H1 (cell line): ENCODE results near the gene GDF15. TPM values are rescaled to one million over a fixed set of nuclear protein-coding genes. Genes with fewer than 3 reads are reported as not detected.

ENCODE experiments used
- CTCF ChIA-PET: fragments of 300-600 bp; sonication (Branson Sonifier 250); formaldehyde crosslinking; loops from one replicate; lab custom pipeline; 2021; ENCODE audit not compliant: partially characterized antibody; lab: Charles Lee
- POLR2A ChIA-PET: fragments of 300-600 bp; sonication (Branson Sonifier 250); formaldehyde crosslinking; loops from one replicate; lab custom pipeline; 2021; ENCODE audit warnings: inconsistent platforms; ENCODE audit not compliant: partially characterized antibody; lab: Charles Lee
- DNase-seq, 2 experiments: peaks; one replicate each; pipeline versions ENCODE4 v3.0.0 to v3.0.0-alpha.2; 2010 to 2022; ENCODE audit warnings: low spot score in 2 of 2, low read depth in 1 of 2, mixed read lengths in 1 of 2
- FAIRE-seq: peaks from 2 replicates; lab custom pipeline; 2011; peaks lifted over from hg19 to GRCh38; lab: Jason Lieb, UNC
- H2AFZ ChIP-seq: 2 replicates; pipeline ENCODE4 v1.8.1; 2012; ENCODE audit warnings: low read length, inconsistent platforms
- H2AK5ac ChIP-seq: 2 replicates; pipeline ENCODE4 v1.6.1; 2013; ENCODE audit warnings: low read depth, low read length
- H2BK120ac ChIP-seq: replicated peaks from 2 replicates; pipeline ENCODE3; 2013; ENCODE audit warnings: low read depth, low read length, inconsistent platforms
- H2BK12ac ChIP-seq: 2 replicates; pipeline ENCODE4 v1.6.1; 2013; ENCODE audit warnings: low read depth, low read length
- H2BK15ac ChIP-seq: 2 replicates; pipeline ENCODE4 v1.6.1; 2013; ENCODE audit warnings: low read length
- H2BK20ac ChIP-seq: 2 replicates; pipeline ENCODE4 v1.6.1; 2013; ENCODE audit warnings: low read length
- H2BK5ac ChIP-seq: 2 replicates; pipeline ENCODE4 v1.6.1; 2013; ENCODE audit warnings: low read depth, low read length
- H3K14ac ChIP-seq: 2 replicates; pipeline ENCODE4 v1.6.1; 2013; ENCODE audit warnings: inconsistent platforms; ENCODE audit not compliant: insufficient read length
- H3K18ac ChIP-seq: 2 replicates; pipeline ENCODE4 v1.6.1; 2013; ENCODE audit warnings: low read length; ENCODE audit errors: extremely low read depth
- H3K23ac ChIP-seq: 2 replicates; pipeline ENCODE4 v1.6.1; 2013; ENCODE audit warnings: inconsistent platforms; ENCODE audit not compliant: insufficient read length
- H3K23me2 ChIP-seq: 2 replicates; pipeline ENCODE4 v1.6.1; 2013; ENCODE audit warnings: low read depth, low read length
- H3K27ac ChIP-seq: 2 replicates; pipeline ENCODE4 v1.6.1; 2011; ENCODE audit warnings: low read depth, low read length, inconsistent platforms
- H3K27me3 ChIP-seq, 4 experiments: replicated peaks in 1 of 4; 1 replicate in 1 of 4; 2 replicates in 3 of 4; pipeline versions ENCODE4 v1.6.1 to v1.8.1; 2011 to 2013; ENCODE audit warnings: low read length in 3 of 4, mild to moderate bottlenecking in 3 of 4, inconsistent platforms in 2 of 4, mixed read lengths in 2 of 4, moderate library complexity in 1 of 4; ENCODE audit not compliant: control insufficient read depth in 3 of 4, insufficient read depth in 3 of 4; ENCODE audit errors: extremely low read depth in 1 of 4
- H3K36me3 ChIP-seq, 4 experiments: 2 replicates each; pipeline versions ENCODE4 v1.6.1 to v1.8.1; 2011 to 2013; ENCODE audit warnings: mild to moderate bottlenecking in 4 of 4, low read length in 3 of 4, moderate library complexity in 2 of 4, control low read depth in 1 of 4, inconsistent platforms in 1 of 4; ENCODE audit not compliant: insufficient read depth in 4 of 4, control insufficient read depth in 2 of 4
- H3K4ac ChIP-seq: replicated peaks from 2 replicates; pipeline ENCODE3; 2013; ENCODE audit warnings: low read length, low read depth, mixed read lengths, inconsistent platforms; ENCODE audit not compliant: insufficient read length
- H3K4me1 ChIP-seq, 4 experiments: replicated peaks in 1 of 4; 1 replicate in 1 of 4; 2 replicates in 3 of 4; pipeline versions ENCODE4 v1.6.1 to v1.8.1; 2011 to 2013; ENCODE audit warnings: low read length in 3 of 4, inconsistent platforms in 2 of 4, mixed read lengths in 1 of 4; ENCODE audit not compliant: insufficient read depth in 4 of 4, control insufficient read depth in 3 of 4
- H3K4me2 ChIP-seq, 2 experiments: 2 replicates each; pipeline versions ENCODE4 v1.6.1 to v1.8.1; 2011 to 2013; ENCODE audit warnings: low read depth in 2 of 2, low read length in 2 of 2, control low read depth in 1 of 2, inconsistent platforms in 1 of 2, mild to moderate bottlenecking in 1 of 2; ENCODE audit not compliant: insufficient read depth in 1 of 2
- H3K4me3 ChIP-seq, 4 experiments: fragments of 200-600, 300-600 bp in 1 of 4; sonication (generic), shearing (Covaris generic), sonication (Bioruptor Twin) in 1 of 4; 2 replicates each; pipeline versions ENCODE4 v1.5.1 to v1.8.1; 2011 to 2016; ENCODE audit warnings: low read length in 4 of 4, low read depth in 3 of 4, control low read depth in 2 of 4, inconsistent platforms in 2 of 4, mild to moderate bottlenecking in 2 of 4, mixed read lengths in 1 of 4, moderate library complexity in 1 of 4; ENCODE audit not compliant: insufficient read depth in 2 of 4; ENCODE audit errors: extremely low read depth in 1 of 4
- H3K56ac ChIP-seq: replicated peaks from 2 replicates; pipeline ENCODE3; 2013; ENCODE audit warnings: low read depth, mild to moderate bottlenecking, mixed read lengths, low read length, inconsistent platforms; ENCODE audit not compliant: insufficient read length
- H3K79me1 ChIP-seq: 2 replicates; pipeline ENCODE4 v1.6.1; 2013; ENCODE audit warnings: low read depth, low read length, control low read depth
- H3K79me2 ChIP-seq, 2 experiments: 2 replicates each; pipeline versions ENCODE4 v1.6.1 to v1.8.1; 2012 to 2013; ENCODE audit warnings: low read length in 2 of 2, mild to moderate bottlenecking in 2 of 2, inconsistent platforms in 1 of 2; ENCODE audit not compliant: insufficient read depth in 2 of 2, control insufficient read depth in 1 of 2
- H3K9ac ChIP-seq, 4 experiments: replicated peaks in 1 of 4; 1 replicate in 1 of 4; 2 replicates in 3 of 4; pipeline versions ENCODE4 v1.6.1 to v1.8.1; 2011 to 2013; ENCODE audit warnings: low read depth in 3 of 4, low read length in 3 of 4, control low read depth in 2 of 4, mild to moderate bottlenecking in 2 of 4, moderate library complexity in 2 of 4, inconsistent platforms in 1 of 4; ENCODE audit errors: extremely low read depth in 1 of 4
- H3K9me3 ChIP-seq, 2 experiments: 2 replicates each; pipeline versions ENCODE4 v1.6.1 to v1.8.1; 2012 to 2013; ENCODE audit warnings: mild to moderate bottlenecking in 2 of 2, moderate library complexity in 2 of 2, control low read depth in 1 of 2, inconsistent platforms in 1 of 2, low read depth in 1 of 2, low read length in 1 of 2, mixed read lengths in 1 of 2; ENCODE audit not compliant: insufficient read depth in 2 of 2
- H4K20me1 ChIP-seq, 2 experiments: replicated peaks in 1 of 2; 2 replicates each; pipeline versions ENCODE3 to v1.8.1; 2011 to 2013; ENCODE audit warnings: inconsistent platforms in 2 of 2, low read length in 2 of 2, mild to moderate bottlenecking in 1 of 2; ENCODE audit not compliant: insufficient read depth in 2 of 2, control insufficient read depth in 1 of 2
- H4K5ac ChIP-seq: 2 replicates; pipeline ENCODE4 v1.6.1; 2013; ENCODE audit warnings: low read length, low read depth, mixed read lengths, inconsistent platforms; ENCODE audit not compliant: insufficient read length
- H4K8ac ChIP-seq: 2 replicates; pipeline ENCODE4 v1.8.0; 2013; ENCODE audit warnings: mild to moderate bottlenecking, moderate library complexity, low read length, inconsistent platforms; ENCODE audit not compliant: insufficient read depth; ENCODE audit errors: extremely low read depth
- H4K91ac ChIP-seq: replicated peaks from 2 replicates; pipeline ENCODE3; 2013; ENCODE audit warnings: low read length, mixed read lengths, inconsistent platforms; ENCODE audit not compliant: insufficient read length
- HDAC2 ChIP-seq, 2 experiments: fragments of 300-600 bp in 1 of 2; sonication (generic) in 1 of 2; IDR thresholded peaks; 2 replicates each; pipeline ENCODE4 v1.6.1; 2011 to 2012; ENCODE audit warnings: low read depth in 2 of 2, low read length in 2 of 2, mild to moderate bottlenecking in 2 of 2, moderate library complexity in 2 of 2, borderline replicate concordance in 1 of 2, inconsistent platforms in 1 of 2
- JUND ChIP-seq: IDR thresholded peaks from 2 replicates; pipeline ENCODE4 v1.6.1; 2011; ENCODE audit warnings: mild to moderate bottlenecking, improper control_type of control experiment, low read length
- KDM4A ChIP-seq: IDR thresholded peaks from one replicate; pipeline ENCODE4 v1.7.1; 2012; ENCODE audit warnings: low read depth, mild to moderate bottlenecking, moderate library complexity, low read length, inconsistent platforms; ENCODE audit not compliant: severe bottlenecking
- RAD21 ChIP-seq, 2 experiments: IDR thresholded peaks in 1 of 2; conservative IDR thresholded peaks in 1 of 2; 2 replicates each; pipeline ENCODE4 v1.6.1; 2011; ENCODE audit warnings: low read depth in 2 of 2, low read length in 2 of 2, improper control_type of control experiment in 1 of 2, inconsistent platforms in 1 of 2, mild to moderate bottlenecking in 1 of 2, moderate library complexity in 1 of 2
- SAP30 ChIP-seq: fragments of 300-600 bp; sonication (generic); IDR thresholded peaks from 2 replicates; pipeline ENCODE4 v1.7.1; 2012; ENCODE audit warnings: low read length, moderate library complexity, mild to moderate bottlenecking, inconsistent platforms; ENCODE audit not compliant: insufficient read depth, insufficient replicate concordance
- SIN3A ChIP-seq, 2 experiments: IDR thresholded peaks in 1 of 2; conservative IDR thresholded peaks in 1 of 2; 2 replicates each; pipeline ENCODE4 v1.6.1; 2011 to 2012; ENCODE audit warnings: low read length in 2 of 2, improper control_type of control experiment in 1 of 2, low read depth in 1 of 2, mild to moderate bottlenecking in 1 of 2
- SP1 ChIP-seq: IDR thresholded peaks from 2 replicates; pipeline ENCODE4 v1.6.1; 2011; ENCODE audit warnings: low read depth, low read length
- WGBS, 2 experiments: shearing (Covaris generic) in 1 of 2; methylation state at CpG; one replicate each; pipeline versions ENCODE4 v1.1.6 to v1.1.7; 2013 to 2015; ENCODE audit warnings: low lambda C conversion rate in 2 of 2, mixed read lengths in 2 of 2, inconsistent platforms in 1 of 2, low coverage in 1 of 2, missing lambda C conversion rate in 1 of 2; ENCODE audit not compliant: insufficient replicate concordance in 2 of 2, insufficient coverage in 1 of 2, insufficient read length in 1 of 2; ENCODE audit errors: extremely low coverage in 1 of 2, missing lambda C conversion rate in 1 of 2; 5-methylcytosine and 5-hydroxymethylcytosine counted together
- polyA plus RNA-seq, 7 experiments: library from polyadenylated mRNA; depleted of rRNA in 3 of 7; stranded (reverse) in 5 of 7; unstranded in 2 of 7; fragments of >200 nt in 5 of 7; fragments of 200-250 nt in 2 of 7; gene quantifications; 1 replicate in 5 of 7; 2 replicates in 1 of 7; 4 replicates in 1 of 7; pipeline versions ENCODE4 v1.2.1 to v1.2.3, GENCODE V29; 2011 to 2013; ENCODE audit warnings: missing spikeins in 2 of 7, mixed read lengths in 2 of 7
- total RNA-seq: library from RNA; stranded (reverse); fragmentation: NEBNext Ultra II Directional; extraction: Animal tissue kit (Norgen Biotek cat#: 25700); gene quantifications from 2 replicates; pipeline ENCODE4 v1.2.1, GENCODE V29; 2021

The GDF15 gene
- total and polyA plus RNA-seq, 2 of the 8 experiments (the other 6 are each of a cell fraction or from before 2014, with no cell fraction given): 4.1 to 8.5 TPM

DNA sequence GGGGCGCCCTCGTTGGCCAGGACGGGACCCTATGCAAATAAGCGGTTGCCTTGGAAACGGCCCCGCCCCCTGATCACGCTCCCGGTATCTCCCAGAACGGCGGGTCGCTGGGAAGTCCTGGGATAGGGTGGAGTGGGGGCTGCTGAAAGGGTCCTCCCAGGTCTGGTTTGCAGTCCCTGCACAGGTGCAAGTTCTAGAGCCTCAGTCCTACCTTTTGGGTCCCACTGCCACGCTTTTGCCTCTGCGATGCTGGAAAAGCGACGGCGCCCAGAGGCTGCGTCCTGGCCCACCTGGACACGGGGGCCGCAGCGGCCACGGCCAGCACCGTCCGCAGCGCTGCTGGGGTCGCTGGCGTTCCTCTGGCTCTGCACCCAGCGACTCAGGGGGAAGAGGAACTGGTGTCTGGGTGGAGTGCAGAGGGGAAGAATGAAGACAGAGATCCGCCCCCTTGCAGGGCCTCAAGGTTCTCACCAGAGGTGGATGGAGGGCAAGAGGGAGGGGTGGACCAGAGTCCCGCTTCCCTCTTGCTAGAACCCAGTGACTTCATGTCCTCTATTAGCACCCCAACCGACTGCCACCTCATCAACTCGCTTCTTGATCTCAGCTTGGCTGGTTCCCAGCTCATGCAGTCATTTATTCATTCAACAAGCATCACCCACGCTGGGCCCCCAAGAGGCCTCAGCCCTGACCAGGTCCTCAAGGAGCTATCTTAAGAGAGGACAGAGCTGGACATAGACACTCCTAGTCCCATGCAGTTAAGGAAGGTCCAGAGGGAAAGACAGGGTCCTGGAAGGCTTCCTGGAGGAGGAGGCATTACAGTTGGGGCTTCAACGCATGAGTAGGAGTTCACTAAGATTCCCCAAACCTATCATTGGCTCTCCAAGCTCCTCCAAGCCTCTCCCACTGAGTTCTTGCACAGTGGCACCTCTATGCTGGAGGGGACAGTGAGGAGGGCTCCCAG is 11.6 kb downstream of the GDF15 start, which contains the start of gene LRRC25:
TSS of gene LRRC25 (minus strand) at position 381 of the 961 bp plus-strand sequence. CDS start 659 bp downstream, outside the sequence.
- no peak within 1 kb of the TSS for H3K23ac ChIP-seq
- H3K9ac ChIP-seq: no peak within 1 kb of the TSS
- no peak within 1 kb of the TSS for H4K8ac ChIP-seq
- H4K20me1 ChIP-seq: no peaks in the 10 kb centered on the region
- no peaks in the 10 kb centered on the region for H3K36me3 ChIP-seq
- H2BK20ac ChIP-seq: peak within 1 kb of the TSS; percentile 61; the same call in 1 of the 2 replicates
- no peaks in the 10 kb centered on the region for H3K79me1 ChIP-seq
- 46% methylated on average over 33 of the region's 33 CpGs; no CpG with 5 or more reads in 1 of the 2 experiments for WGBS, 2 experiments
- no peaks in the 10 kb centered on the region for H3K23me2 ChIP-seq
- H4K91ac ChIP-seq: peak within 1 kb of the TSS; percentile 2
- peaks cover 0 to 3% (median under 1%) of the 10 kb centered on the region in 4 experiments; a peak in 3 of 7 replicates for H3K27me3 ChIP-seq
- TF ChIP-seq KDM4A (peak; percentile 42), SP1 (0 out of 2 replicates have a peak, but pooled peaks have one; percentile 8), RAD21 (IDR thresholded peaks at IDR 0.05 in 1 of 2, conservative IDR thresholded peaks at IDR 0.05 in 1 of 2; ENCODE audit: low read depth in 2 of 2, low read length in 2 of 2) (no peak), SIN3A (conservative IDR thresholded peaks at IDR 0.05 in 1 of 2, IDR thresholded peaks at IDR 0.05 in 1 of 2; ENCODE audit: low read depth in 1 of 2, low read length in 2 of 2) (0 out of 4 replicates have a peak, but pooled peaks have one; percentile 23 to 28), JUND (no peak), HDAC2 (IDR thresholded peaks at IDR 0.05; ENCODE audit: borderline replicate concordance in 1 of 2, low read depth in 2 of 2, low read length in 2 of 2) (peak in 1 of 2 experiments; percentile 8; a peak in 1 of 4 replicates), SAP30 (peak; percentile 51)
- POLR2A ChIA-PET: interaction anchor here (1.4 to 3.4 kb wide), 3 partner anchors 19 to 116 kb away, joined by 3 to 12 read pairs (median 4); partner anchors contain the start of gene JUND
- H2AFZ ChIP-seq: peak within 1 kb of the TSS; percentile 71; the same call in 1 of the 2 replicates
- H3K9me3 ChIP-seq: no peaks in the 10 kb centered on the region
- H3K27ac ChIP-seq: no peak within 1 kb of the TSS
- no peak within 1 kb of the TSS for H3K56ac ChIP-seq
- peak within 1 kb of the TSS; percentile 74; the same call in 1 of the 2 replicates for H2BK15ac ChIP-seq
- no peaks in the 10 kb centered on the region for H3K79me2 ChIP-seq
- H3K4me3 ChIP-seq: peak within 1 kb of the TSS in 3 of 4 experiments; percentile 16 to 51 (median 24); a peak in 4 of 8 replicates
- peak within 1 kb of the TSS; percentile 75; the same call in 1 of the 2 replicates for H2BK12ac ChIP-seq
- no peak within 1 kb of the TSS for H4K5ac ChIP-seq
- H2AK5ac ChIP-seq: peak within 1 kb of the TSS; percentile 86; the same call in 1 of the 2 replicates
- no peak for FAIRE-seq
- H3K4me1 ChIP-seq: peaks cover 0 to 12% (median 4%) of the 10 kb centered on the region in 4 experiments; a peak in 5 of 7 replicates
- H2BK5ac ChIP-seq: peak within 1 kb of the TSS; percentile 69; the same call in 1 of the 2 replicates
- H3K4ac ChIP-seq: peak within 1 kb of the TSS; percentile 75
- no peak within 1 kb of the TSS for H3K14ac ChIP-seq
- peak within 1 kb of the TSS; percentile 26 to 63; a peak in 3 of 4 replicates for H3K4me2 ChIP-seq
- CTCF ChIA-PET: interaction anchor here (1.0 to 12.8 kb wide), 5 partner anchors 9 to 122 kb away, joined by 3 to 174 read pairs (median 4); partner anchors contain the start of gene GDF15
- no peak within 1 kb of the TSS for H2BK120ac ChIP-seq
- peak in 1 of 2 experiments; percentile 91 for DNase-seq
- H3K18ac ChIP-seq: peak within 1 kb of the TSS; percentile 38; the same call in 1 of the 2 replicates
